ENCODE results near the gene NAA60. TPM values are rescaled to one million over a fixed set of nuclear protein-coding genes. Genes with fewer than 3 reads are reported as not detected.

Gene NAA60
- total and polyA plus RNA-seq, 2 experiments from 2014 or later = 32.4 to 36.5 TPM

DNA sequence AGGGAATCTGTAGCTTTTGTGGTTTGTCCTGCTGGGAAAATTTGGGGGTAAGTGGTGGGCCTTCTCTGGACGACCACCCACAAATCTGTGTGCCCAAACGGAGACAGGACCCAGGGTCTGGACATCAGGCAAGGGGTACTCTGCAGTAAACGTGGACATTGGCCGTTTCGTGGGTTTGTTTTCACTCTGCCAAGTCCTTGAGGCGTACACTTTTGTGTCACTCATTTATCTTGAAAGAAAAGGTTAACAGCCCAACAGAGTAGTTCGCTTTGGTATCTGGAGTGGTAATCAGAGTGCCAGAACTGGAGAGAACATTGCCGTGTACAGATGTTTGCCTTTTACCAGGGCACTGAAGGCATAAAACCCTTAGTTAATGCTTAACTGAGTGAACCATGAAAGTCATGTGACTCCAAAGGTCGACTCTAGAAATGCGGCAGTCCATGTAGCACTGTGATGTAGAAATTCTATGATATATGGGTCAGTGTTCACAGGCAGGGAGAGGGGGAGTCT lies 15.4 kb downstream of the NAA60 start (continued):
- TF ChIP-seq EZH2phosphoT487 (IDR thresholded peaks at IDR 0.05; ENCODE audit: unreplicated experiment) = no peak

DNA sequence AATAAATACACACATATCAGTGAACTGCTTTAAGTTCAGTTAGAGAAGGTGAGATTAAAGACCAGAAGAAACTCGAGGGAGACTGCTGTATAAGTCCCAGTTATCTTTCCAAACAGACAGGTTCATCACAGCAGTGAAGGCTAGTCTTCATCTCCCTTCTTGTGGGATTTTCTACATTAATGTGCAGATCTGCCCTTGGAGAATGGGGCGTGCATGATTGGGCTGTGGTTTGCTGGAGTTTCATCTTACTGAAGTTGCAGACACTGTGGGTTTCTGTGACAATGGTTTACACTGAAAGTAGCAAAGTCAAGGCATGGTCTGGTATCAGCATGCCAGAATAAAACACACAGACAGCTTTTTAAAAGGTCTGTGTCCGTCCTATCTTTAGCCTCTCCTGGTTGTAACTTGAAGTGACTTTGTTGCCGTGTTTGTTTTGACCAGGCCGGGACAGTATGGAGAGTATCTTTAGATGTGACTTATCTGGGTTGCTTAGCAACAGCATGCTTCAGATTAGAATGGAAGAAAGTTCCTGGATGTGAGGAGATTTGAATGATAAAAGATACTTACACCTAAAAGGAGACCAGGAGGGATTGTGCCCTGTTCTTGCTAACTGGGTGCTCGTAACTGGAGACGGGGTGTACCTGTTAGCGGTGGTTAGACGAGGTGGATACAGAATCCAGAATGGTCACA lies 16.1 kb downstream of the NAA60 start:
- peaks cover 42% of the 10 kb centered on the region for H3K4me1 Mint-ChIP-seq
- peaks cover 30% of the 10 kb centered on the region for H4K20me1 ChIP-seq (replicated peaks; ENCODE audit: insufficient read depth)
- TF ChIP-seq ZNF114 (CRISPR knock-in tag; IDR thresholded peaks at IDR 0.05) (no peak), STAT1 (IDR thresholded peaks at IDR 0.05; ENCODE audit: unreplicated experiment) (no peak), EZH2 (IDR thresholded peaks at IDR 0.05; ENCODE audit: low read depth, unreplicated experiment) (no peak), NANOG (IDR thresholded peaks at IDR 0.05; ENCODE audit: borderline replicate concordance) (no peak), CREB1 (CRISPR knock-in tag; IDR thresholded peaks at IDR 0.05; ENCODE audit: low read depth) (no peak), ZNF331 (CRISPR knock-in tag; IDR thresholded peaks at IDR 0.05; ENCODE audit: low read depth) (no peak), JUNB (IDR thresholded peaks at IDR 0.05; ENCODE audit: unreplicated experiment) (no peak), EZH2phosphoT487 (IDR thresholded peaks at IDR 0.05; ENCODE audit: unreplicated experiment) (no peak)
- TF ChIP-seq, protein P1, sequence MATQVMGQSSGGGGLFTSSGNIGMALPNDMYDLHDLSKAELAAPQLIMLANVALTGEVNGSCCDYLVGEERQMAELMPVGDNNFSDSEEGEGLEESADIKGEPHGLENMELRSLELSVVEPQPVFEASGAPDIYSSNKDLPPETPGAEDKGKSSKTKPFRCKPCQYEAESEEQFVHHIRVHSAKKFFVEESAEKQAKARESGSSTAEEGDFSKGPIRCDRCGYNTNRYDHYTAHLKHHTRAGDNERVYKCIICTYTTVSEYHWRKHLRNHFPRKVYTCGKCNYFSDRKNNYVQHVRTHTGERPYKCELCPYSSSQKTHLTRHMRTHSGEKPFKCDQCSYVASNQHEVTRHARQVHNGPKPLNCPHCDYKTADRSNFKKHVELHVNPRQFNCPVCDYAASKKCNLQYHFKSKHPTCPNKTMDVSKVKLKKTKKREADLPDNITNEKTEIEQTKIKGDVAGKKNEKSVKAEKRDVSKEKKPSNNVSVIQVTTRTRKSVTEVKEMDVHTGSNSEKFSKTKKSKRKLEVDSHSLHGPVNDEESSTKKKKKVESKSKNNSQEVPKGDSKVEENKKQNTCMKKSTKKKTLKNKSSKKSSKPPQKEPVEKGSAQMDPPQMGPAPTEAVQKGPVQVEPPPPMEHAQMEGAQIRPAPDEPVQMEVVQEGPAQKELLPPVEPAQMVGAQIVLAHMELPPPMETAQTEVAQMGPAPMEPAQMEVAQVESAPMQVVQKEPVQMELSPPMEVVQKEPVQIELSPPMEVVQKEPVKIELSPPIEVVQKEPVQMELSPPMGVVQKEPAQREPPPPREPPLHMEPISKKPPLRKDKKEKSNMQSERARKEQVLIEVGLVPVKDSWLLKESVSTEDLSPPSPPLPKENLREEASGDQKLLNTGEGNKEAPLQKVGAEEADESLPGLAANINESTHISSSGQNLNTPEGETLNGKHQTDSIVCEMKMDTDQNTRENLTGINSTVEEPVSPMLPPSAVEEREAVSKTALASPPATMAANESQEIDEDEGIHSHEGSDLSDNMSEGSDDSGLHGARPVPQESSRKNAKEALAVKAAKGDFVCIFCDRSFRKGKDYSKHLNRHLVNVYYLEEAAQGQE (IDR thresholded peaks at IDR 0.05; ENCODE audit: unreplicated experiment) = no peak
- TF ChIP-seq, protein P2, sequence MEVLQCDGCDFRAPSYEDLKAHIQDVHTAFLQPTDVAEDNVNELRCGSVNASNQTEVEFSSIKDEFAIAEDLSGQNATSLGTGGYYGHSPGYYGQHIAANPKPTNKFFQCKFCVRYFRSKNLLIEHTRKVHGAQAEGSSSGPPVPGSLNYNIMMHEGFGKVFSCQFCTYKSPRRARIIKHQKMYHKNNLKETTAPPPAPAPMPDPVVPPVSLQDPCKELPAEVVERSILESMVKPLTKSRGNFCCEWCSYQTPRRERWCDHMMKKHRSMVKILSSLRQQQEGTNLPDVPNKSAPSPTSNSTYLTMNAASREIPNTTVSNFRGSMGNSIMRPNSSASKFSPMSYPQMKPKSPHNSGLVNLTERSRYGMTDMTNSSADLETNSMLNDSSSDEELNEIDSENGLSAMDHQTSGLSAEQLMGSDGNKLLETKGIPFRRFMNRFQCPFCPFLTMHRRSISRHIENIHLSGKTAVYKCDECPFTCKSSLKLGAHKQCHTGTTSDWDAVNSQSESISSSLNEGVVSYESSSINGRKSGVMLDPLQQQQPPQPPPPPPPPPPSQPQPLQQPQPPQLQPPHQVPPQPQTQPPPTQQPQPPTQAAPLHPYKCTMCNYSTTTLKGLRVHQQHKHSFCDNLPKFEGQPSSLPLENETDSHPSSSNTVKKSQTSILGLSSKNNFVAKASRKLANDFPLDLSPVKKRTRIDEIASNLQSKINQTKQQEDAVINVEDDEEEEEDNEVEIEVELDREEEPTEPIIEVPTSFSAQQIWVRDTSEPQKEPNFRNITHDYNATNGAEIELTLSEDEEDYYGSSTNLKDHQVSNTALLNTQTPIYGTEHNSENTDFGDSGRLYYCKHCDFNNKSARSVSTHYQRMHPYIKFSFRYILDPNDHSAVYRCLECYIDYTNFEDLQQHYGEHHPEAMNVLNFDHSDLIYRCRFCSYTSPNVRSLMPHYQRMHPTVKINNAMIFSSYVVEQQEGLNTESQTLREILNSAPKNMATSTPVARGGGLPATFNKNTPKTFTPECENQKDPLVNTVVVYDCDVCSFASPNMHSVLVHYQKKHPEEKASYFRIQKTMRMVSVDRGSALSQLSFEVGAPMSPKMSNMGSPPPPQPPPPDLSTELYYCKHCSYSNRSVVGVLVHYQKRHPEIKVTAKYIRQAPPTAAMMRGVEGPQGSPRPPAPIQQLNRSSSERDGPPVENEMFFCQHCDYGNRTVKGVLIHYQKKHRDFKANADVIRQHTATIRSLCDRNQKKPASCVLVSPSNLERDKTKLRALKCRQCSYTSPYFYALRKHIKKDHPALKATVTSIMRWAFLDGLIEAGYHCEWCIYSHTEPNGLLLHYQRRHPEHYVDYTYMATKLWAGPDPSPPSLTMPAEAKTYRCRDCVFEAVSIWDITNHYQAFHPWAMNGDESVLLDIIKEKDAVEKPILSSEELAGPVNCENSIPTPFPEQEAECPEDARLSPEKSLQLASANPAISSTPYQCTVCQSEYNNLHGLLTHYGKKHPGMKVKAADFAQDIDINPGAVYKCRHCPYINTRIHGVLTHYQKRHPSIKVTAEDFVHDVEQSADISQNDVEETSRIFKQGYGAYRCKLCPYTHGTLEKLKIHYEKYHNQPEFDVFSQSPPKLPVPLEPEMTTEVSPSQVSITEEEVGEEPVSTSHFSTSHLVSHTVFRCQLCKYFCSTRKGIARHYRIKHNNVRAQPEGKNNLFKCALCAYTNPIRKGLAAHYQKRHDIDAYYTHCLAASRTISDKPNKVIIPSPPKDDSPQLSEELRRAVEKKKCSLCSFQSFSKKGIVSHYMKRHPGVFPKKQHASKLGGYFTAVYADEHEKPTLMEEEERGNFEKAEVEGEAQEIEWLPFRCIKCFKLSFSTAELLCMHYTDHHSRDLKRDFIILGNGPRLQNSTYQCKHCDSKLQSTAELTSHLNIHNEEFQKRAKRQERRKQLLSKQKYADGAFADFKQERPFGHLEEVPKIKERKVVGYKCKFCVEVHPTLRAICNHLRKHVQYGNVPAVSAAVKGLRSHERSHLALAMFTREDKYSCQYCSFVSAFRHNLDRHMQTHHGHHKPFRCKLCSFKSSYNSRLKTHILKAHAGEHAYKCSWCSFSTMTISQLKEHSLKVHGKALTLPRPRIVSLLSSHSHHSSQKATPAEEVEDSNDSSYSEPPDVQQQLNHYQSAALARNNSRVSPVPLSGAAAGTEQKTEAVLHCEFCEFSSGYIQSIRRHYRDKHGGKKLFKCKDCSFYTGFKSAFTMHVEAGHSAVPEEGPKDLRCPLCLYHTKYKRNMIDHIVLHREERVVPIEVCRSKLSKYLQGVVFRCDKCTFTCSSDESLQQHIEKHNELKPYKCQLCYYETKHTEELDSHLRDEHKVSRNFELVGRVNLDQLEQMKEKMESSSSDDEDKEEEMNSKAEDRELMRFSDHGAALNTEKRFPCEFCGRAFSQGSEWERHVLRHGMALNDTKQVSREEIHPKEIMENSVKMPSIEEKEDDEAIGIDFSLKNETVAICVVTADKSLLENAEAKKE (CRISPR knock-in tag; IDR thresholded peaks at IDR 0.05) = no peak
- TF ChIP-seq, protein P3, sequence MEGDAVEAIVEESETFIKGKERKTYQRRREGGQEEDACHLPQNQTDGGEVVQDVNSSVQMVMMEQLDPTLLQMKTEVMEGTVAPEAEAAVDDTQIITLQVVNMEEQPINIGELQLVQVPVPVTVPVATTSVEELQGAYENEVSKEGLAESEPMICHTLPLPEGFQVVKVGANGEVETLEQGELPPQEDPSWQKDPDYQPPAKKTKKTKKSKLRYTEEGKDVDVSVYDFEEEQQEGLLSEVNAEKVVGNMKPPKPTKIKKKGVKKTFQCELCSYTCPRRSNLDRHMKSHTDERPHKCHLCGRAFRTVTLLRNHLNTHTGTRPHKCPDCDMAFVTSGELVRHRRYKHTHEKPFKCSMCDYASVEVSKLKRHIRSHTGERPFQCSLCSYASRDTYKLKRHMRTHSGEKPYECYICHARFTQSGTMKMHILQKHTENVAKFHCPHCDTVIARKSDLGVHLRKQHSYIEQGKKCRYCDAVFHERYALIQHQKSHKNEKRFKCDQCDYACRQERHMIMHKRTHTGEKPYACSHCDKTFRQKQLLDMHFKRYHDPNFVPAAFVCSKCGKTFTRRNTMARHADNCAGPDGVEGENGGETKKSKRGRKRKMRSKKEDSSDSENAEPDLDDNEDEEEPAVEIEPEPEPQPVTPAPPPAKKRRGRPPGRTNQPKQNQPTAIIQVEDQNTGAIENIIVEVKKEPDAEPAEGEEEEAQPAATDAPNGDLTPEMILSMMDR (conservative IDR thresholded peaks at IDR 0.05; ENCODE audit: low read depth in 2 of 2) = no peak
- TF ChIP-seq, protein P4, sequence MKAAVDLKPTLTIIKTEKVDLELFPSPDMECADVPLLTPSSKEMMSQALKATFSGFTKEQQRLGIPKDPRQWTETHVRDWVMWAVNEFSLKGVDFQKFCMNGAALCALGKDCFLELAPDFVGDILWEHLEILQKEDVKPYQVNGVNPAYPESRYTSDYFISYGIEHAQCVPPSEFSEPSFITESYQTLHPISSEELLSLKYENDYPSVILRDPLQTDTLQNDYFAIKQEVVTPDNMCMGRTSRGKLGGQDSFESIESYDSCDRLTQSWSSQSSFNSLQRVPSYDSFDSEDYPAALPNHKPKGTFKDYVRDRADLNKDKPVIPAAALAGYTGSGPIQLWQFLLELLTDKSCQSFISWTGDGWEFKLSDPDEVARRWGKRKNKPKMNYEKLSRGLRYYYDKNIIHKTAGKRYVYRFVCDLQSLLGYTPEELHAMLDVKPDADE (IDR thresholded peaks at IDR 0.05) = no peak

More for the DNA sequence above, 16.1 kb downstream of the NAA60 start:
- Mint-ChIP-seq H3K27ac (no peak overlapping the region), H3K27me3 (ENCODE audit: insufficient read depth, low read depth, poor library complexity) (peaks cover 19% of the 10 kb centered on the region), H3K4me3 (peak overlapping the region; percentile 93), H3K36me3 (ENCODE audit: low read depth) (no peaks in the 10 kb centered on the region), H3K9me3 (no peaks in the 10 kb centered on the region)
- Histone ChIP-seq H3K4me3 (peak overlapping the region; percentile 89), H3F3A (replicated peaks; ENCODE audit: low read depth) (peaks cover 11% of the 10 kb centered on the region), H3K36me3 (ENCODE audit: insufficient read depth) (no peaks in the 10 kb centered on the region), H3K27ac (ENCODE audit: low read depth) (no peak overlapping the region), H3K27me3 (ENCODE audit: insufficient read depth) (no peaks in the 10 kb centered on the region), H2AFZ (no peak overlapping the region), H3K9me2 (ENCODE audit: insufficient read depth) (no peaks in the 10 kb centered on the region), H3K4me2 (peak overlapping the region; percentile 83), H3K4me1 (ENCODE audit: insufficient read depth) (peaks cover 47% of the 10 kb centered on the region), H3K79me2 (replicated peaks; ENCODE audit: insufficient read depth) (peaks cover 57% of the 10 kb centered on the region)
- peak; percentile 14 for ATAC-seq
- peak; percentile 87 for DNase-seq (ENCODE audit: low spot score)

Data from GM23338 (cell line).